Measurements from ENCODE around the gene MRPS10. TPM values are rescaled to one million over a fixed set of nuclear protein-coding genes. Genes with fewer than 3 reads are reported as not detected.
A peak's percentile ranks its signal among the peaks of the same experiment; 100 is the strongest.
"Not testable (repeated sequence)": the region's sequence is repeated elsewhere in the genome, so short reads cannot be mapped to it uniquely, and the experiment has no call there.

The MRPS10 gene
- total RNA-seq, 4 donors from 2014 or later, result 14.3 to 24.5 (median 23.0) TPM

GRCh38 chr6:42220807-42221206 is 3.1 kb upstream of the MRPS10 start:
- DNase-seq, result no peak
- TF ChIP-seq CTCF (IDR thresholded peaks at IDR 0.05) (no peak), POLR2A (IDR thresholded peaks at IDR 0.05) (no peak)
- H3K36me3 ChIP-seq, result no peaks in the 10 kb centered on the region
- H3K9me3 ChIP-seq, result no peaks in the 10 kb centered on the region
- peaks cover 0 to 26% (median 2%) of the 10 kb centered on the region in 4 donors for H3K4me1 ChIP-seq
- H3K27ac ChIP-seq, result no peak overlapping the region
- no peak overlapping the region for H3K4me3 ChIP-seq
- no peaks in the 10 kb centered on the region for H3K27me3 ChIP-seq

- Histone ChIP-seq H3K36me3 (peaks cover 0 to 14% (median 0%) of the 10 kb centered on the region in 3 donors), H3K9me3 (no peaks in the 10 kb centered on the region), H3K4me1 (peaks cover 0 to 18% (median 2%) of the 10 kb centered on the region in 4 donors), H3K4me3 (peak overlapping the region; percentile 53 to 76 (median 70)), H3K27me3 (no peaks in the 10 kb centered on the region), H3K27ac (peak overlapping the region; percentile 69 to 80 (median 72))
- no peak for TF ChIP-seq POLR2A (IDR thresholded peaks at IDR 0.05)
- TF ChIP-seq CTCF (IDR thresholded peaks at IDR 0.05), result no peak
- no peak for DNase-seq
Measured at GRCh38 chr6:42217157-42217518, 523 bp downstream of the MRPS10 start.

GRCh38 chr6:42216495-42216894 is 1.2 kb downstream of the MRPS10 start:
- not testable (repeated sequence) for DNase-seq, H3K27ac ChIP-seq, H3K9me3 ChIP-seq, H3K27me3 ChIP-seq
- H3K4me3 ChIP-seq, result peak overlapping the region in 2 of 4 donors; percentile 73 to 76
- peaks cover 0 to 20% (median 0%) of the 10 kb centered on the region in 3 donors for H3K36me3 ChIP-seq
- H3K4me1 ChIP-seq, result peaks cover 0 to 18% (median 2%) of the 10 kb centered on the region in 4 donors

- Histone ChIP-seq H3K27ac (no peak overlapping the region), H3K27me3 (no peaks in the 10 kb centered on the region), H3K9me3 (no peaks in the 10 kb centered on the region), H3K4me3 (no peak overlapping the region), H3K4me1 (peaks cover 0 to 14% (median 0%) of the 10 kb centered on the region in 4 donors), H3K36me3 (peaks cover 0 to 57% (median 0%) of the 10 kb centered on the region in 3 donors)
- TF ChIP-seq POLR2A (IDR thresholded peaks at IDR 0.05) (no peak), CTCF (IDR thresholded peaks at IDR 0.05) (no peak)
- DNase-seq, result no peak
Measured at GRCh38 chr6:42212442-42212841, 5.2 kb downstream of the MRPS10 start.

- TF ChIP-seq POLR2A (IDR thresholded peaks at IDR 0.05) (no peak), CTCF (IDR thresholded peaks at IDR 0.05) (no peak)
- Histone ChIP-seq H3K27me3 (no peaks in the 10 kb centered on the region), H3K4me1 (peaks cover 0 to 8% (median 0%) of the 10 kb centered on the region in 4 donors), H3K9me3 (no peaks in the 10 kb centered on the region), H3K4me3 (no peak overlapping the region), H3K36me3 (peaks cover 0 to 65% (median 0%) of the 10 kb centered on the region in 3 donors), H3K27ac (no peak overlapping the region)
- DNase-seq, result no peak
Measured at GRCh38 chr6:42211726-42212125, 5.9 kb downstream of the MRPS10 start.

GRCh38 chr6:42210551-42210950 is 7.1 kb downstream of the MRPS10 start:
- DNase-seq, result no peak
- Histone ChIP-seq H3K36me3 (peaks cover 0 to 71% (median 0%) of the 10 kb centered on the region in 3 donors), H3K4me1 (no peaks in the 10 kb centered on the region), H3K4me3 (no peak overlapping the region), H3K9me3 (no peaks in the 10 kb centered on the region), H3K27ac (no peak overlapping the region), H3K27me3 (no peaks in the 10 kb centered on the region)
- TF ChIP-seq POLR2A (IDR thresholded peaks at IDR 0.05), result no peak
- TF ChIP-seq CTCF (IDR thresholded peaks at IDR 0.05), result no peak

- not testable (repeated sequence) for H3K9me3 ChIP-seq, H3K4me3 ChIP-seq, DNase-seq, H3K27me3 ChIP-seq, H3K27ac ChIP-seq
- Histone ChIP-seq H3K4me1 (peaks cover 0 to 20% (median 0%) of the 10 kb centered on the region in 4 donors), H3K36me3 (peaks cover 0 to 62% (median 0%) of the 10 kb centered on the region in 3 donors)
Measured at GRCh38 chr6:42207559-42207958, 10.1 kb downstream of the MRPS10 start.

Data from Peyer's patch (tissue), 4 donors.